Sigmoid colon (tissue), 7 donors: ENCODE data around the gene P2RX4. TPM values are rescaled to one million over a fixed set of nuclear protein-coding genes. Genes with fewer than 3 reads are reported as not detected.

Experiments used
- DNase-seq: peaks from one replicate; pipeline ENCODE4 v3.0.0-alpha.2; 2019
- H3K27ac ChIP-seq, 4 donors: fragments of 200-600 bp; sonication (generic); one replicate each; pipeline ENCODE4 v1.5.1; 2016 to 2019; ENCODE audit warnings: mild to moderate bottlenecking in 1 of 4
- H3K27me3 ChIP-seq, 3 donors: fragments of 200-600 bp; sonication (generic); one replicate each; pipeline ENCODE4 v1.5.1; 2019; ENCODE audit warnings: mild to moderate bottlenecking in 1 of 3
- H3K36me3 ChIP-seq, 4 donors: fragments of 200-600 bp; sonication (generic); one replicate each; pipeline ENCODE4 v1.5.1; 2016 to 2019
- H3K4me1 ChIP-seq, 4 donors: fragments of 200-600 bp; sonication (generic); one replicate each; pipeline ENCODE4 v1.5.1; 2017 to 2019
- H3K4me3 ChIP-seq, 4 donors: fragments of 200-600 bp; sonication (generic); one replicate each; pipeline ENCODE4 v1.5.1; 2017 to 2019; ENCODE audit warnings: mild to moderate bottlenecking in 2 of 4, moderate library complexity in 1 of 4
- H3K9me3 ChIP-seq, 4 donors: fragments of 200-600 bp in 3 of 4; sonication (generic) in 3 of 4; one replicate each; pipeline versions ENCODE4 v1.5.1 to v1.6.1; 2013 to 2019
- EP300 ChIP-seq, 4 donors: sonication (generic); formaldehyde crosslinking; IDR thresholded peaks; one replicate each; pipeline ENCODE4 v1.6.1; 2017; ENCODE audit warnings: antibody characterized with exemption in 4 of 4
- POLR2A ChIP-seq, 2 donors: fragments of 450-650 bp; IDR thresholded peaks; one replicate each; pipeline ENCODE4 v1.6.1; 2016; ENCODE audit warnings: antibody characterized with exemption in 2 of 2, mild to moderate bottlenecking in 2 of 2, moderate library complexity in 2 of 2
- POLR2AphosphoS5 ChIP-seq, 4 donors: sonication (generic); formaldehyde crosslinking; IDR thresholded peaks; one replicate each; pipeline ENCODE4 v1.6.1; 2017; ENCODE audit warnings: antibody characterized with exemption in 4 of 4
- WGBS, 2 donors: extraction: QIAGEN DNeasy Blood & Tissue Kit; methylation state at CpG; one replicate each; pipeline ENCODE4 v1.1.7; 2013; 5-methylcytosine and 5-hydroxymethylcytosine counted together
- intact Hi-C: fragments of 100-400 bp; cut with DNase I; formaldehyde crosslinking; loops from one replicate; pipeline ENCODE4 v1.15.1; 2023
- polyA plus RNA-seq, 3 donors: library from polyadenylated mRNA; stranded (reverse); fragments of 200-250 nt; gene quantifications; one replicate each; pipeline ENCODE4 v1.2.3, GENCODE V29; 2013
- total RNA-seq, 4 donors: library from RNA; depleted of rRNA; stranded (reverse); fragments of >200 nt; gene quantifications; one replicate each; pipeline ENCODE4 v1.1.0, GENCODE V29; 2016
- TF ChIP-seq, protein P1 (sequence below), 4 experiments: fragments of 450-650 bp in 3 of 4; fragments of 200-600 bp in 1 of 4; IDR thresholded peaks; one replicate each; pipeline ENCODE4 v1.5.1; 2016 to 2019; ENCODE audit warnings: antibody characterized with exemption in 4 of 4, mild to moderate bottlenecking in 3 of 4, moderate library complexity in 2 of 4
- donor health status: healthy with polysubstance abuse.
- donor health status: Bipolar disorder and iron deficiency.
- donor health status: healthy.

P2RX4 gene
- total and polyA plus RNA-seq, 7 donors, result 26.0 to 84.4 (median 36.9) TPM

DNA sequence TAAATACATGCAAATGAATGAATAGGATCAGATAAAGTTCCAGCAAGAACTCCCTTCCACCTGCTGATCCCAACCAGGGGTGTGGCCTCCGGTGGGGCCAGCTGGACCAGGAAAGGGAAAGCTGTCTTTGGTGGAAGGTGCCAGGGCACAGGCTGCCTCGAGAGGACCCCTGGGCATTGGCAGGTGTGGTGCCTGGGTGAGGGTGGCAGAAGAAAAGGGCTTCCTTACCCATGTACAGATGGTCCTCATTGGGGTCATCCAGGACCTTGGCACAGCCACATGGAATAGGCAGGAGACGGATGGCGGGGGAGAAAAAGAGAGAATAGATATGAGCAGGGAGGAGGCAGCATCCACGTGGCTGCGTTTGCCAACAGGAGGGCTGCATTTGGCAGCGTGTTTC, 50.2 kb downstream of the P2RX4 start:
- no peak overlapping the region for H3K4me3 ChIP-seq
- DNase-seq, result no peak
- no peaks in the 10 kb centered on the region for H3K9me3 ChIP-seq
- H3K27ac ChIP-seq, result no peak overlapping the region
- H3K36me3 ChIP-seq, result peaks cover 21 to 70% (median 31%) of the 10 kb centered on the region in 4 donors
- H3K27me3 ChIP-seq, result no peaks in the 10 kb centered on the region
- TF ChIP-seq POLR2A (IDR thresholded peaks at IDR 0.05) (no peak), EP300 (IDR thresholded peaks at IDR 0.05) (no peak), POLR2AphosphoS5 (IDR thresholded peaks at IDR 0.05) (no peak)
- TF ChIP-seq, protein P1, sequence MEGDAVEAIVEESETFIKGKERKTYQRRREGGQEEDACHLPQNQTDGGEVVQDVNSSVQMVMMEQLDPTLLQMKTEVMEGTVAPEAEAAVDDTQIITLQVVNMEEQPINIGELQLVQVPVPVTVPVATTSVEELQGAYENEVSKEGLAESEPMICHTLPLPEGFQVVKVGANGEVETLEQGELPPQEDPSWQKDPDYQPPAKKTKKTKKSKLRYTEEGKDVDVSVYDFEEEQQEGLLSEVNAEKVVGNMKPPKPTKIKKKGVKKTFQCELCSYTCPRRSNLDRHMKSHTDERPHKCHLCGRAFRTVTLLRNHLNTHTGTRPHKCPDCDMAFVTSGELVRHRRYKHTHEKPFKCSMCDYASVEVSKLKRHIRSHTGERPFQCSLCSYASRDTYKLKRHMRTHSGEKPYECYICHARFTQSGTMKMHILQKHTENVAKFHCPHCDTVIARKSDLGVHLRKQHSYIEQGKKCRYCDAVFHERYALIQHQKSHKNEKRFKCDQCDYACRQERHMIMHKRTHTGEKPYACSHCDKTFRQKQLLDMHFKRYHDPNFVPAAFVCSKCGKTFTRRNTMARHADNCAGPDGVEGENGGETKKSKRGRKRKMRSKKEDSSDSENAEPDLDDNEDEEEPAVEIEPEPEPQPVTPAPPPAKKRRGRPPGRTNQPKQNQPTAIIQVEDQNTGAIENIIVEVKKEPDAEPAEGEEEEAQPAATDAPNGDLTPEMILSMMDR (IDR thresholded peaks at IDR 0.05), result no peak
- WGBS, 2 donors, result 86 to 94% methylated on average over 7 of the region's 7 CpGs
- intact Hi-C loops, result no loop called here
- H3K4me1 ChIP-seq, result no peaks in the 10 kb centered on the region

DNA sequence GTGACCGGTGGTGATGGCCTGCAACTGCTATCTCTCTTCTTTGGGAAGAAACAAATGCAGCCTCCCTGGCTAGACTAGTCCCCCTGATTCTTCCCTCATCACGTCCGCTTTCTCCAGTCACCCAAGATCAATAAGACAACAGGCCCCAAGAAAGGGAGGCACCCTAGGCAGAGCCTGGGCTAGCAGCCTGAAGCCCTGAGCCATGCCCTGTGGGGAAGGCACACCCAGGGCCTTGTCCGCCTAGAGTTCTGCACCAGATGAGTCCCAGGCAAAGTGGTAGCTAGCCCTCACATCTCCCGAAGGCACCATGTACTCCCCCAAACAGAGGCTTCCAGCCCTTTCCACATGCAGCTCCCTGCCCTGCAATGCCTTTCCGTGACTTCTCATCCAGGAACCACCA, 51.5 kb downstream of the P2RX4 start:
- TF ChIP-seq, protein P1 (IDR thresholded peaks at IDR 0.05), result no peak
- TF ChIP-seq POLR2AphosphoS5 (IDR thresholded peaks at IDR 0.05) (no peak), EP300 (IDR thresholded peaks at IDR 0.05) (no peak), POLR2A (IDR thresholded peaks at IDR 0.05) (no peak)
- no peaks in the 10 kb centered on the region for H3K27me3 ChIP-seq
- no peaks in the 10 kb centered on the region for H3K4me1 ChIP-seq
- WGBS, 2 donors, result 94 to 95% methylated on average over 6 of the region's 6 CpGs
- peaks cover 21 to 82% (median 28%) of the 10 kb centered on the region in 4 donors for H3K36me3 ChIP-seq
- no peak overlapping the region for H3K4me3 ChIP-seq
- intact Hi-C loops, result no loop called here
- no peak for DNase-seq
- no peaks in the 10 kb centered on the region for H3K9me3 ChIP-seq
- H3K27ac ChIP-seq, result no peak overlapping the region

DNA sequence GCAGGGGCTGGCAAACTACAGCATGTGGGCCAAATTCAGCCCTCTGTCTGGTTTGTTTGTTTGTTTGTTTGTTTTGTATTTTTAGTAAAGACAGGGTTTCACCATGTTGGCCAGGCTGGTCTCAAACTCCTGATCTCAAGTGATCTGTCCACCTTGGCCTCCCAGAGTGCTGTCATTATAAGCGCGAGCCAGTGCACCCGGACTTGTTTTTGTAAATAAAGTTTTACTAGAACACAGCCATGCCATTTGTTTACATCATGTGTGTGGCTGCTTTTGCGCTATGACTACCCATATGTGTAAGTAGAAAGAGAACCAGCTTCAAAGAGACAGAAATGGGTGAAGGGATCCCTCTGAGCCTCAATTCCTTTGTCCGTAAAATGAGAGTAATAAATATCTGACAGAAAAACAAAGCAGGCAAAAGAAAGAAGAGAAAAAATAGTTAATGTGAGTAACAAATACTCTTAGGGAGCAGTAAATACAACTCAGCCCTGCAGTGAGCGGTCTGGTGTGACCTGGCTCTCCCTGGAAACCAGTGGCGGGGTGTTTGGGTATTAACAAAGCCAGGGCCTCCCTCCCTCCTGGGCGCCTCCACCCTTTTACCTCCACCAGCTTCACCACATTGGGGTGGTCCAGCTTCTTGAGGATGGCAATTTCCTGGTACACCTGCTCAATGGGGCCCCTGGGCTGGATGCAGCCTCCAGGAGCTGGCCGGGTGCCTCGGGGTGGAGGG, 53.4 kb downstream of the P2RX4 start:
- TF ChIP-seq POLR2A (IDR thresholded peaks at IDR 0.05) (no peak), POLR2AphosphoS5 (IDR thresholded peaks at IDR 0.05) (no peak)
- H3K36me3 ChIP-seq, result peaks cover 22 to 90% (median 31%) of the 10 kb centered on the region in 4 donors
- intact Hi-C loops, result no loop called here

DNA sequence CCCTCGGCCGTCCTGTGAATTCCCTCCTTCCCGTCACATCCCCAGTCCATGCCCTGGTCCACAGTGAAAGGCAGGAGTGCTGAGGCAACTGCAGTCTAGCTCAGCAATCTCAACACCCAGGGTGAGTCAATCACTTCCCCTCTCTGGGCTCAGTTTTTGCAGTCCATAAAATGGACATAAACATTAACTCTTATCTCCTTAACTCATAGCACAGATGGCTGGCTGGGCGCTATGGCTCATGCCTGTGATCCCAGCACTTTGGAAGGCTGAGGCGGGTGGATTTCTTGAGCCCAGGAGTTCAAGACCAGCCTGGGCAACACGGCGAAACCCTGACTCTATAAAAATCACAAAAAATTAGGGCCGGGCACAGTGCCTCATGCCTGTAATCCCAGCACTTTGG, 54.2 kb downstream of the P2RX4 start:
- H3K36me3 ChIP-seq, result peaks cover 21 to 91% (median 35%) of the 10 kb centered on the region in 4 donors
- intact Hi-C loops, result no loop called here
- H3K27me3 ChIP-seq, result no peaks in the 10 kb centered on the region
- H3K9me3 ChIP-seq, result no peaks in the 10 kb centered on the region
- no peaks in the 10 kb centered on the region for H3K4me1 ChIP-seq
- no peak for DNase-seq
- no peak overlapping the region for H3K4me3 ChIP-seq
- TF ChIP-seq EP300 (IDR thresholded peaks at IDR 0.05), result no peak
- TF ChIP-seq, protein P1 (IDR thresholded peaks at IDR 0.05), result no peak
- WGBS, 2 donors, result 92% methylated on average over 8 of the region's 8 CpGs
- H3K27ac ChIP-seq, result no peak overlapping the region

More for the DNA sequence above, 53.4 kb downstream of the P2RX4 start:
- no peak for DNase-seq
- no peaks in the 10 kb centered on the region for H3K9me3 ChIP-seq
- no peak overlapping the region for H3K27ac ChIP-seq
- no peaks in the 10 kb centered on the region for H3K4me1 ChIP-seq
- 94 to 95% methylated on average over 10 of the region's 10 CpGs for WGBS, 2 donors
- no peak overlapping the region for H3K4me3 ChIP-seq
- no peaks in the 10 kb centered on the region for H3K27me3 ChIP-seq

DNA sequence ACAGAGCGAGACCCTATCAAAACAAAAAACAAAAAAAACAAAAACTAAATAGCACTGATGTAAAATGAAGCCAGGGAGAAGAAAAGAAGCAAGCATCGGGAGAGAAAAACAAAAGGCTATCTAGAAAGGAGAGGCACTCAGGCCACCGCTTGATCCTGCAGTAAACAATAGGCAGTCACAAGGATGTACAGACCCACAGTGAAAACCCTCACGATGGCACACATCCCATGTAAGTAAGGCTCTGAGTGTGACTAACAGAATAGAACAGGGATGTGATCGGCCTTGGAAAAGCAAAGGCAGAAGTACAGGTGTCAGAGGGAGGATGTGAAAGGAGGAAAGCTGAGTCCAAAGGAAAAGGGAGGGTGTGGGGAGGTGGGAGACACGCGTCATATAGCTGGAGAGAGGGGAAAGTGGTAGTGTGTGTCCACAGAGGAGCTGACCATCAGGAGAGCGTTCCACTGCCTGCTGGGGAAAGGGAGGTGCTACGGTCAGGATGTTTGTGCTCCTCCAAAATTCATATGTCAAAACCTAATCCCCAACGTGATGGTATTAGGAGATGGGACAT, 55.1 kb downstream of the P2RX4 start:
- Histone ChIP-seq H3K4me1 (no peaks in the 10 kb centered on the region), H3K36me3 (peaks cover 12 to 91% (median 31%) of the 10 kb centered on the region in 4 donors), H3K9me3 (no peaks in the 10 kb centered on the region), H3K27me3 (no peaks in the 10 kb centered on the region), H3K4me3 (no peak overlapping the region), H3K27ac (no peak overlapping the region)
- TF ChIP-seq POLR2A (IDR thresholded peaks at IDR 0.05) (no peak), EP300 (IDR thresholded peaks at IDR 0.05) (no peak)
- 92 to 93% methylated on average over 10 of the region's 10 CpGs for WGBS, 2 donors
- intact Hi-C loops, result no loop called here
- no peak for DNase-seq
